ENCODE data around the gene ANKH.

DNA sequence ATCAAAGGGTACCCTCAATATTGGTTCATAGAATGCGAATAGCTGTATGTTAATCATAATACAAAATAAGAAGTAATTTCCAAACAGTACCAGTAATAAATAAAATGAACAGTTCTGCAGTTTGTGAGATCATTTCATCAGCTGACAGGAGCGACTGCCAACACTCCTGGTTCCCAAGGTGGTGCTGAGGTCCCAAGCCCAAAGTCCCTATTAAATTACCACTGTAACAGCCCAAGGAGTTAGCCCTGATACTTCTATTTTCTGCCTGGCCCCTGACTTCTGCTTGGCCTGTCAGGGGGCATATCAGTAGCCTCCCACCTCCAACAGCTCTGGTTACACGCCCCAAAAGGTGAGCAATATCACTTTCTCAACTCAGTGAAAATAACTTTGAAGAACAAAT, 47.1 kb downstream of the ANKH start:
- no peak for TF ChIP-seq FOSL2 (IDR thresholded peaks at IDR 0.05)
- no peak for TF ChIP-seq FOSL2 (CRISPR knock-in tag; IDR thresholded peaks at IDR 0.05)
- TF ChIP-seq, protein P1, sequence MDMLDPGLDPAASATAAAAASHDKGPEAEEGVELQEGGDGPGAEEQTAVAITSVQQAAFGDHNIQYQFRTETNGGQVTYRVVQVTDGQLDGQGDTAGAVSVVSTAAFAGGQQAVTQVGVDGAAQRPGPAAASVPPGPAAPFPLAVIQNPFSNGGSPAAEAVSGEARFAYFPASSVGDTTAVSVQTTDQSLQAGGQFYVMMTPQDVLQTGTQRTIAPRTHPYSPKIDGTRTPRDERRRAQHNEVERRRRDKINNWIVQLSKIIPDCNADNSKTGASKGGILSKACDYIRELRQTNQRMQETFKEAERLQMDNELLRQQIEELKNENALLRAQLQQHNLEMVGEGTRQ (IDR thresholded peaks at IDR 0.05): no peak
- TF ChIP-seq ELK1 (IDR thresholded peaks at IDR 0.05; ENCODE audit: low read depth, low read length): no peak
- TF ChIP-seq, protein P2, sequence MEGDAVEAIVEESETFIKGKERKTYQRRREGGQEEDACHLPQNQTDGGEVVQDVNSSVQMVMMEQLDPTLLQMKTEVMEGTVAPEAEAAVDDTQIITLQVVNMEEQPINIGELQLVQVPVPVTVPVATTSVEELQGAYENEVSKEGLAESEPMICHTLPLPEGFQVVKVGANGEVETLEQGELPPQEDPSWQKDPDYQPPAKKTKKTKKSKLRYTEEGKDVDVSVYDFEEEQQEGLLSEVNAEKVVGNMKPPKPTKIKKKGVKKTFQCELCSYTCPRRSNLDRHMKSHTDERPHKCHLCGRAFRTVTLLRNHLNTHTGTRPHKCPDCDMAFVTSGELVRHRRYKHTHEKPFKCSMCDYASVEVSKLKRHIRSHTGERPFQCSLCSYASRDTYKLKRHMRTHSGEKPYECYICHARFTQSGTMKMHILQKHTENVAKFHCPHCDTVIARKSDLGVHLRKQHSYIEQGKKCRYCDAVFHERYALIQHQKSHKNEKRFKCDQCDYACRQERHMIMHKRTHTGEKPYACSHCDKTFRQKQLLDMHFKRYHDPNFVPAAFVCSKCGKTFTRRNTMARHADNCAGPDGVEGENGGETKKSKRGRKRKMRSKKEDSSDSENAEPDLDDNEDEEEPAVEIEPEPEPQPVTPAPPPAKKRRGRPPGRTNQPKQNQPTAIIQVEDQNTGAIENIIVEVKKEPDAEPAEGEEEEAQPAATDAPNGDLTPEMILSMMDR (IDR thresholded peaks at IDR 0.05): no peak
- no peak for TF ChIP-seq EP300 (IDR thresholded peaks at IDR 0.05)
- TF ChIP-seq, protein P3, sequence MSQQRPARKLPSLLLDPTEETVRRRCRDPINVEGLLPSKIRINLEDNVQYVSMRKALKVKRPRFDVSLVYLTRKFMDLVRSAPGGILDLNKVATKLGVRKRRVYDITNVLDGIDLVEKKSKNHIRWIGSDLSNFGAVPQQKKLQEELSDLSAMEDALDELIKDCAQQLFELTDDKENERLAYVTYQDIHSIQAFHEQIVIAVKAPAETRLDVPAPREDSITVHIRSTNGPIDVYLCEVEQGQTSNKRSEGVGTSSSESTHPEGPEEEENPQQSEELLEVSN (IDR thresholded peaks at IDR 0.05; ENCODE audit: borderline replicate concordance, low read depth): no peak
- no peak for TF ChIP-seq RFX5 (IDR thresholded peaks at IDR 0.05)
- no peak for TF ChIP-seq RAD21 (conservative IDR thresholded peaks at IDR 0.05 in 1 of 2, IDR thresholded peaks at IDR 0.05 in 1 of 2)
- no peak for TF ChIP-seq CHD4 (IDR thresholded peaks at IDR 0.05; ENCODE audit: borderline replicate concordance)
